Measurements from ENCODE around the gene ANO4.

The ANO4 gene

DNA sequence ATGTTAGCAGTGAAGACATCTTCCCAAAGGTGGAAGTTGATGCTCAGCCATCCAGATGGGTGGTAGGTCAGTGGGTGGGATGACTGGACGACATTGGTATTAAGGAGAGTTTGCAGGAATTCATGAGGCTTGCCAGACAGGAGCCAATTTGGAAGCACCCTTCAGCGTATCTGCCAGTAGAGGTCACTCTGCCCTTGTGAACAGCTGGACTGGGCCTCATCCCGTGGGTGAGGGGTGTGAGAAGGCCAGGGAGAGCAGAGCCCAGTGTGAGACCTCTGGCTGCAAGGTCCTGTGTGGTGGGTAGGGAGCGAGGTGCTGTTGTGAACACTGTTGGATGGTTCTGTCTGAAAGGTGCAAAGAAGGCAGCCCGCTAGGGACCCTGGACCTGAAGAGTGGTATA is 377.7 kb downstream of the ANO4 start:
- H3K4me3 ChIP-seq (ENCODE audit: control insufficient read depth, low read depth, low read length), result no peak overlapping the region
- peak; percentile 4 for DNase-seq (ENCODE audit: low read depth)
- TF ChIP-seq, protein P1, sequence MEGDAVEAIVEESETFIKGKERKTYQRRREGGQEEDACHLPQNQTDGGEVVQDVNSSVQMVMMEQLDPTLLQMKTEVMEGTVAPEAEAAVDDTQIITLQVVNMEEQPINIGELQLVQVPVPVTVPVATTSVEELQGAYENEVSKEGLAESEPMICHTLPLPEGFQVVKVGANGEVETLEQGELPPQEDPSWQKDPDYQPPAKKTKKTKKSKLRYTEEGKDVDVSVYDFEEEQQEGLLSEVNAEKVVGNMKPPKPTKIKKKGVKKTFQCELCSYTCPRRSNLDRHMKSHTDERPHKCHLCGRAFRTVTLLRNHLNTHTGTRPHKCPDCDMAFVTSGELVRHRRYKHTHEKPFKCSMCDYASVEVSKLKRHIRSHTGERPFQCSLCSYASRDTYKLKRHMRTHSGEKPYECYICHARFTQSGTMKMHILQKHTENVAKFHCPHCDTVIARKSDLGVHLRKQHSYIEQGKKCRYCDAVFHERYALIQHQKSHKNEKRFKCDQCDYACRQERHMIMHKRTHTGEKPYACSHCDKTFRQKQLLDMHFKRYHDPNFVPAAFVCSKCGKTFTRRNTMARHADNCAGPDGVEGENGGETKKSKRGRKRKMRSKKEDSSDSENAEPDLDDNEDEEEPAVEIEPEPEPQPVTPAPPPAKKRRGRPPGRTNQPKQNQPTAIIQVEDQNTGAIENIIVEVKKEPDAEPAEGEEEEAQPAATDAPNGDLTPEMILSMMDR (IDR thresholded peaks at IDR 0.05; ENCODE audit: control insufficient read depth, insufficient read depth, low read depth, low read length, missing control alignments), result peak; percentile 50

DNA sequence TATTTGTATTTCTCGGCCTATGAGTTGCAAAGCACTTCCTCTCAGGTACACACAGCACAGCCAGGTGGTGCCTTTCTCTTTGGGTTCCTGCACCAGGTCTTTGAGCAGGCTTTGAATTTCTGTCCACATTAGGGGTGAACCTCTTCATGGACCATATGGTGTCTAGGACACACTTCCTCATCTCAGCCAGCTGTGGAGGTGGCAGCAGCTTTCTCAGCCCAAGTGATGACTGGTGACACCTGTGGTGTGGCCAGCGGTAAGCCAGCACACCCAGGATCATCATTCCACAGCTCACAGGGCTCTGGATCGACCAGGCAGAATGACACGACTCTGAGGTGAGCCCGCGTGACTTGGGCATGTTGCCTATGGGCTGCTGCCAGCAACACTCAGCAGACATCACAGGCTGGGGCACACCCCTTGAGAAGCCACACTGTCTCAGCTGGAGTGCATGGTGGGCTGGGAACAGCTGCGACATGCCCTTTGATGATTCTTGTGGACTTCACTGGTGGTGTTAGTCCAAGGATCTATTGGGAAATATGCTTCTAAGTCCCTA is 378.7 kb downstream of the ANO4 start:
- TF ChIP-seq, protein P1 (IDR thresholded peaks at IDR 0.05; ENCODE audit: control insufficient read depth, insufficient read depth, low read depth, low read length, missing control alignments), result no peak
- no peak for DNase-seq (ENCODE audit: low read depth)
- H3K4me3 ChIP-seq (ENCODE audit: control insufficient read depth, low read depth, low read length), result no peak overlapping the region

DNA sequence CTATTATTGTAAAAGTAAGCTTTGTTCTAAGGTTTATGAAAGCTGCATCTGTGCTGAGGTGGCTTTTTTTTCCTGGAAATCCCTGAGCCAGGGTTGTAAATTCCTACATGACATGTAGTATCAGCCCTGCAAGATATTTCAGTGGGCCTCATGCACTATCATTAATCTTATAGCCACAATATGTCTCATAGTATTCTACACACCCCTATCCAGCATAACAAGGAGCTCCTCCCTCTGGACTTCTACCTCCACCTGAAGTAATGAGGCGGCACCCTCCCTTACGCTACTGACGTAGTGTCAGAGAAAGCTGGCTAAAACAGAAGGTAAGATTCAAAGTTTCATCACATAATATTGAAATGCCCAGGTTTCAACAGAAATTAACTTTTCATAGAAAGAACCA is 380.0 kb downstream of the ANO4 start:
- no peak overlapping the region for H3K4me3 ChIP-seq (ENCODE audit: control insufficient read depth, low read depth, low read length)
- TF ChIP-seq, protein P1 (IDR thresholded peaks at IDR 0.05; ENCODE audit: control insufficient read depth, insufficient read depth, low read depth, low read length, missing control alignments), result no peak
- no peak for DNase-seq (ENCODE audit: low read depth)
